Measurements from ENCODE around the gene TICRR.

TICRR gene

DNA sequence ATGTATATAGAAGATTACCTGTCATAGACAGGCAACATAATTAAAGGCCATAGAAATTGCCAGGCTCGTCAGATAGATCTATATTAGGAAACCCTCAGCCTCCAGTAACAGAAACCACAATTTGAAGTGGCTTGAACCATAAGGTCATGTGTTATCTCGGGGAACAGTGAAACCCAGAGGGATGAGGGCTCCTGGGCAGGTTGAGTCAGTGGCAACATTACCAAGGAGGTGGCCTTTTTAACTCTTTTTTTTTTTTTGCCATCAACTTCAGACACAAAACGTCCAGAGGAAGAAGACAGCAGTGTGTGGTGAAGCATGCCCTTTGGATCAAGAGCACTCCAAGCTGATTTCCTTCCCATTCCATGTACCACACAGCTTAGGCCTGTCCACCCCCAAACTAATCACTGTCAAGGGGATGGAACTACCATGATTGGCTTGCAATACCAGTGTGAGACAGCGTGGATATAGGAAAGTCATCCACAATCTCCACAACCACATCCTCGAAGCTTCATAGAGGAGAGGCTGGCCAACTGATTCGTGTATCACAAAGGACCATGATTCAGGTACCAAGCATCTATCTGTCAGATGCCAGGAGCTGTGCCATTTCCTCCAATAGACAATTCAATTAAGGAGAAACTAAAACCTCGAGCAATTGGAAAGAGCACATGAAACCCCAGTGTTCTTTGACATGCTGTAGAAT, 81.0 kb downstream of the TICRR start:
- DNase-seq: no peak

DNA sequence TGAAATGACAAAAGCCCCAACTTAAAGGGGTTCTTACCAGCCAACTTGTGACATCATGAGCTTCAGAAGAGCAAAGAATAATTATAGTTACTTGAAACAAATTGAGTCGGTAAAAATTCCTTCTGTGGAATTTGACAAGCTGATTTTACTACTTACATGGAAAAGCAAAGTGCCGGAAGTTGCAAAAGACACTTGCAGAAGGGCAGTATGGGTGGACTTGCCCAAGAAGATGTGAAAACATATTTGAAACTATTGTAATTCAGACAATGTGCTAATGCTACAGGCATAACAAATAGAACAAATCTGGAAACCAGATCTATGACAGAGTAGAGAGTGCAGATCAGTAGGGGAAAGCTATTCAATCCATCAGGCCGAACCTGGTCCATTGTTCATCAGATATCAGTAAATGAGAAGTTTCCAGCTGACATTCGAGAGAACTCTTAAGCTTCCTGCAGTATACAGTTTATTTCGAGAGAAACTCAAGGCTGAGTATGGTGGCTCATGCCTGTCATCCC, 82.5 kb downstream of the TICRR start:
- DNase-seq: no peak

DNA sequence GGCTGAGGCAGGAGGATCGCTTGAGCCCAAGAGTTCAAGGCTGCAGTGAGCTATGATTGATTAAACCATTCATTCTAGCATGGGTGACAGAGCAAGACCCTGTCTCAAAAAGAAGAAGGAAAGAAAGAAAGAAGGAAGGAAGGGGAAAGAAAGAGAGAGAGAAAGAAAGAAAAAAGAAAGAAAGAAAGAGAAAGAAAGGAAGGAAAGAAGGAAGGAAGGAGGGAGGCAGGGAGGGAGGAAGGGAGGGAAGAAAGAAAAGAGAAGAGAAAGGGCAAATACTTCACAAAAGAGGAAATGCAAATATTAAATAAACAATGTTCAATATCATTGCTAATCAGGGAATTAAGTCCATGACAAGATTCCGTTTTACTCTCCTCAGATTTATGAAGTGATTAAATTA, 84.0 kb downstream of the TICRR start:
- no peak for DNase-seq

DNA sequence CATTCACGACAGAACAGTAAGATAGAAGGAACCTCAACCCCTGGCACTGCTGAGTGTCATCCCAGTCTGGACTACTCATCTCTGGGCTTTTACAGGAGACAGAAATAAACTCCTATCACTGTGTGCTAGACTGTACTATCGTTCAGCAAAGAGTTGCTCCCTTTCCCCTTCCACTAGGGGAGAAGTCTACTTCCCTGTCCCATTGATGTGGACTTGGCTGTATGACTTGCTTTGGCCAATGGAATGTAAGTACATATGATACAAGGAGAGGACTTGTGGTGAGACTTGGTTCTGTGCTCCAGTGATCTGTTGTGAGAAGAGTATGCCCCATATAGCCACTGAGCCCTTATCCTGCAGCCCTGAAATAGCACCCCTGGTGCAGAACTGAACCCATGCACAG, 85.3 kb downstream of the TICRR start:
- DNase-seq: no peak

DNA sequence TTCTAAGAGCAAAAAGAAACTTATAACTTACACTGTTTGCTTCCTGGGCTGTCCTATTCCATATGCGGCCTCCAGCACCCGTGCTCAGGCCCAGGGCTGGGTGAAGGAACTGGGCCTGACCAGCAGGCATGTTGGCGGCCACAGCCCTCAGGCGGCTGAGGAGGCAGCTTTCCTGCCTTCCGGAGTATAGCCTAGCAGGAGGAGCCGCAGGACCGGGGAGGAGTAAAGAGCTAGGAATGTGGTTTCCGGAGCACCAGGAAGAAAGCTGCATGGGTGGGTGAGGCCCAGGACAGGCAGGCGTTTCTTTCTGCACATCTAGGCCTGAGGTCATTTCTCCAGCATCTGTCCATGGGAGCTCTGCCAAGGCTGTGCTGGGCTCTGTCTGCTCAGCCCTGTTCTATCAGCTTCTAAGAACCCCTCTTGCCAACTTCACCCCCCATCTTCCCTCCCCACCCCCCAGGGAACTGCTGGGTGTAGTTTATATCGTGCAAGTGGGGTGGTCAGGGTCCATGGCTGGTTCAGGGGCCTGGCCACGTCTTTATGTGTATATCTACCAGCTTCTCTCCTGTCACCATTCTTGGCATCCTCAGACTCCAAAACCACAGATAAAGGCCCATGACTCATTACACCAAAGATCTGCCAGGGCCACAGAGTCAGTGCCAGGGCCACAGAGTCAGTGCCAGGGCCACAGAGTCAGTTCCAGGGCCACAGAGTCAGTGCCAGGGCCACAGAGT, 87.8 kb downstream of the TICRR start:
- no peak for DNase-seq

DNA sequence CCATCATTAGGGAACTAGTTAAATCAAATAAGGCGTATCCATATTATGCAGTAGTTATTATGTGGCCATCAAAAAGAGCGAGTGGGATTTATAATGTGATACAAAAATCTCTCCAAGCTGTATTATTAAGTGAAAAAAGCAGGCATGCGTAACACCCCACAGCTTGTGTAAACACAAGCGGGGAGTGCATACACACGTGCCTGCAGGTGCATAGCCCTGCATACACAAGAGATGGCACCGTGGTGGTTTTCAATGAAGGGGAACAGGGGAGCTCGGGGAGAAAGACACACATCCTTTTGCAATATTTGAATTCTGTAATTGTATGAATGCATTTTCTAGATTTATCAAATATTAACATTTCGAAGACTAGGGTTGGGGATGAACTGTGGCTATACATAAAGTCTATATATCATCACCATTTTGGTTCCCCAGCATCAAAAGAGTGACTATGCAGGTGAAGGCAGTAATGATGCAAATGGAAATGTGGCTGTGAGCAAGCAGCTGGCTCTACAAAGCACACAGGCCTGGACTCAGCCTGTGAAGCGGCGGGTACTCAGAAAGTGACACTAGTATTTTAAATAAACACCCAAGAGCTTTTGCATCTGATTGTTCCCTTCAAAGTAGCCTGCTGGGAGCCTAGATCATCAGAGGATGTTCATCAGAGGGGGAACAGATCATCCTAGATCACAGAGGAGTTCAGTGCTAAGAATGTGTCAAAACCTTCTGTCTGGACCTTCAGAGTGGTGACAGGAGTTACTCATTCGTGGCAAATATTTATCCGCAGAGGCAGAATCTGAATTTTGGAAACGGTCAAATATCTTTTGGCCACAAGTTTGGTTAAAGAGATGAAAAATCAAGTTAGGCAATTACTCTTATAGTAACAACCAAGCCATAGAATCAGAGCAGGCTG, 89.4 kb downstream of the TICRR start:
- no peak for DNase-seq

DNA sequence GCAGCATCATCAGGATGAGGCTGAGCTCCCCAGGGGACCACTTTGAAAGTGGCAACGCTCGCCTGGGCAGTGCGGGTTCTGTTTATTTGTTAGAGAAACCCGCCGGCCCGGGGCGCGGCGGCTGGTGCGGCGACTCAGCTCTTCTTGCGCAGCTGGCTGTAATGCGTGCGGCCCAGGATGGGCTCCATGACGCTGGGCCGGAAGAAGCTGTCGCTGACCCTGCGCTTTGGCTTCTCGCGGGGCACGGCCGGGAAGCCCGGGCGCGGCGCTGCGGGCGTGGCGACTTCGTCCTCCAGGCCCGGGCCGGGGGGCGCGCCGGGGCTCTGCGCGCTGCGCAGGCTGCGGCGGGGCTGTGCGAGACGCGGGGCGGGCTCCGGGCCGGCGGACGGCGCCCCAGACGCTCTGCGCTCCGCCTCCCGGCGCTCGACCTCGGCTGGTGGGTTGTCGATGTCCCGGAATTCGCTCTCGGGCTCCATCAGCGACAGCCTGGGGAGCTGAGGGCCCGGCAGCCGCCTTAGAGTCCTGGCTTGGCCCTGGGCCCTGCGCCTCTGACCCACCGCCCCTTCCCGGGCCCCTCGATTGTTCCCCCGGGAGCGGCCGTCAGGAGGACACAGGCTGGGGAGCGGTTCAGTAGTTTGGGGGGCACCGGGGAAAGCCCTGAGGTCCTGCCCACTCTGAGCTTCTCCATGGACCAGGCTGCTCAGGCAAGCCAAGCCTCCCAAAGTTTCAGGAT, 90.3 kb downstream of the TICRR start:
- DNase-seq: no peak

DNA sequence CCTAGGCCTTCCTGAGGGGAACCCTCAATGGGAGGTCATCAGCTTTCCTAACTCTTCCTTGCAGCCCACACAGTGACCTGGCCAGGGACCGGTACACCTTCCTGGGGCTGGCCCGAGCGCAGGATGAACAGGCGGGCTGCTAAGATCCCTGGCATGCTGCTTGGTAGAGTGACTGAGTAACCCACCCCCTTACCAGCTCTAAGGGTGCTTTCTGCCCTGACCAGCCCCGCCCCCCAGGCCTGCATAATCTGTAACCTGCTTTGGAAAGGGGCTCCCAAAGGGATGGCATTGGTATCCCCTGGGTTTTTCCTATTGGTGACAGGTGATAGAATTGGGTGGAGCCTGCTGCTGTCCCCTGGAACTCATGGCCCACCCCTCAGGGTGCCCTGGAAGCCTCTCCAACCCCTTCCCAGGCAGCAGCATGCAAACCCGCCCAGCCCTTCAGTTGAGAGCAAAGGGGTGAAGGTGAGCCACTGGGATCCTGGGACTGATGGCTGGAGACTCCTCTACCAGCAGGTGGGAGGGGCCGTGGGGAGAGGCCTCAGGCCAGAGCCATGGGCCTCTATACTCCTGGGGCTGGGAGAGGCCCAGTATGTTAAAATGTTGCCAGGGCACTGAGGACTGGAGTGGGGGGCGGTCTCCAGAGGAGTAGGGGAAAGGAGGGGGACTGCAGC, 91.1 kb downstream of the TICRR start:
- no peak for DNase-seq

DNA sequence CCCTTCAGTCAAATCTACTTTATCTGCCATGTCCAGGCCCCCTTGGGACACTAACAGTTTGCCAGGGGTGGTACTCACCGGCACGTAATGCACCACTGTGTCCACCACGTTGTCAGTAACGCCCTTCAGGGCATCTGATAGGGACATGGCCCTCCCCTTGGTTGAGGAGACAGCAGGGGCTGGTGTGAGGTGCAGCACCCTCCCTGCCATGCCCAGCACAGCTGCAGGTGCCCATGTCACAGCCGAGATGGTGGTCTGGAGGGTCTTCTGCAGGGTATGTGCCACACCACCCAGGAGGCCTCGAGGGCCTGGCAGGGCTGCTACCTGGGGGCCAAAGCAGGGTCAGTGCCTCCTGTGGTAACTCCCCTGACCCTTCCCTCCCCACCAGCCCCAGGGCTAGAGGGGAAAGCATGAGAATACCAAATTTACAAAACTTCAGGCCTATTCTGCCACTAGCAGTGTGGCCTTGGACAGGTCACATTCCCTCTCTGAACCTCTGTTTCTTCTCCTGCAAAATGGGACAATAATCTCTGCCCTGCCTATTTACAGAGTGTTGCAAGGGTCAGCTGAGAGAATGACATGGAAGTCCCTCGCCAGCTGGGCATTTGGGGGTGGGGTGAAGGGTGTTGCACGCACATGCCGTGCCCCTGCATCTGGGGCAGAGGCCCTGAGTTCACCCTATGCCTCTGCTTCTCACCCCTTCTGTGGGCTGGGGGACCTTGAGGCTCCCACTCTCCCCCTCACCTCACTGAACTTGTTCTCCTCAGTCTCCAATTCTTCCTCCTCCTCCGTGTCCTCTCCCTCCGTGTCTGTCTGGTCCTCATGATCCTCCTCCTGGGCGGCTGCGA, 91.8 kb downstream of the TICRR start:
- DNase-seq: no peak

DNA sequence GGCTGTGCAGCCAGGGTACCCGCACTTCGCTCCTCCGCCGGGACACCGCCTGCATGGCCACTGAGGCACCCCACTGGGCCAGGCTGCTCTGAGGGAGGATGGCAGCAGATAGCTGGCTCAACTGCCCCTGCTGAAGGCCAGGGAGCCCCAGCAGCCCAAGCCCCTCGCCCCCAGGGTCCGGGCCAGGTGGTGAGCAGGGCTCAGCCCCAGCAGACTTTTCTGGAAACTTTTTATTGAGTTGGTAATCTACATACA, 92.4 kb downstream of the TICRR start:
- no peak for DNase-seq

DNA sequence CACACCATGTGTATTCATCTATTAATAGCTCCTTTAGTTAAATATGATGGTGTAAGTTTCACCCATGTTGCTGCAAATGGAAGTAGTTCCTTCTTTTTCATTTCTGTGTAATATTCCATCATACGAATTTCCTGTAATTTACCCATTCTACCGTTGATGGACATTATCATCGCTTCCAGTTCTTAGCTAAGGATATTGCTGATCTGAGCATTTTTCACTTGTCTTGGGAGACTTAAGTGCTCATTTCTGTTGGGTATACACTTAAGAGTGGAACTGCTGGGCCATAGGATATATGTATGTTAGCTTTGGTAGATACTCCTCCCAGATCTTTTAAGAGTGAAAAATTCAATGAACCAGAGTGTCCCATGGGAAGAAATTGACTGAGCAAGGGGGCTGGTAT, 92.9 kb downstream of the TICRR start:
- no peak for DNase-seq

DNA sequence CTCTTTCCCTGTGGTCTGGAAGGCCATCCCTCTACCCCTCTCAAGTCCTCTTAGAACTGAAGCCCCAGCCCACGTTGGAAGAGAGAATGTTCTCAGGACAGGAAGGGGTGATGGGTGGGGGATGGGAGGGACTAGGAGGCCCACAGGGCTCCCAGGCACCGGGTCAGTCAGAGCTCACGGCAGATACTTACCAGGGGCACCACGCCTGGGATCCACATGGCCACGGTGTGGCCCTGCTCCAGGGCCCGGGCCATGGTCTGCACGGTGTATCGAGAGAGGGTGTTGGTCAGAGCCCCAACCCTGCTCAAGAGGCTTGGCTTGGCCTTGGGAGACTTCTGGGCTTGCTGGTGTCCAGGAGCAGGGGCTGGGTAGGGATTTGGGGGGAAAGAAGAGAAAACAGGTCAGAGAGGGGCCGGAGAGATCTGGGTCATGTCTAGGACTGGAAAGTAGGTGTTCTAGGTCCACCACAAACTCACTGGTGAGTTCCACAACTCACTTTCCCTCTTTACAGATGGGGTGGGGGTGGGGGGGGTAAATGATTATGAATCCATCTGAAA, 94.1 kb downstream of the TICRR start:
- DNase-seq: no peak

DNA sequence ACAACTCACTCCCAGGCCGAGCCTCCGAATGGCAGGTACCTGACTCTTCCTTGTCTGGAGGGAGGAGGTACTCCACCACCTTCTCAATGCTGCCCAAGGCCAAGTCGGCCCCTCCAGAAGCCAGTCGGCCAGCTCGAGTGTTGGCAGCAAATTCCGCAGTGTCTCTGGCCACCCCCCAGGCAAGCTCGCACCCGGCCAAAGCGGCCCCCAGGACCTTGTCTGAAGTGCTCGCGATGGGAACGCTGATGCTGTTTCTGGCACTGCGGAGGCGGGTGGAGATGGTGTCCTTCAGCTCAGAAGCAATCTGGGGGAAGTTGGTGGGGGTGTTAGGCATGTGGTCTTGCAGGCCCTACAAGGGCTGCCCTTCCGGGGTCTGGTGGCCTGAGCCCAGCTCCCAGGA, 94.7 kb downstream of the TICRR start:
- no peak for DNase-seq

DNA sequence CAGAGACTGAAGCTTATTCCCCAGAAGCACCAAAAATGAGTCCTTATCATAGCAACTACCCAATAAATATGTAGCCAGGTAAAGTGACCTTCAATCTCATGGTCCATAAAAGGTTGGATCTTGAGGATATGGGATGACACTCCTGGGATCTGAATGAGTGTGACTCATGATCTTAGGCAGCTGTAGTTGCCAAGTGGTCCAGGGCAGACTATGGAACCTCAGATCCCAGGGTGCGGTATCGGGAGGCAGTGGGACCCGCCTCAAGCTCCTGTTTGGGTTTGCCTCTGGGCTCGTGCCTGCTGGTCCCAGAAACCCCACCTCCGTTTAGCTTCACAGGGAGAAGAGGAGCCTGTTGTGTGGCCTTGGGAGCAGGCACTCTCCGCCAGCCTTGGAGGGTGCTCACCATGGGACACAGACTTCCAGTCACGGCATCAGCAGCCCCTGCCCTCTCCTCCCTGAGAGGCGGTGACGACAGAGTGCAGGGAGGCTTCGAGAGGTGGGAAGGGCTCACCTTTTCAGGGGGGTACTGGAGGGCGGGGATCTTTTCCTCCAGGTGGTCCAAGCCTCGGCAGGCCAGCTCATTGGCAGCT, 95.8 kb downstream of the TICRR start:
- no peak for DNase-seq

DNA sequence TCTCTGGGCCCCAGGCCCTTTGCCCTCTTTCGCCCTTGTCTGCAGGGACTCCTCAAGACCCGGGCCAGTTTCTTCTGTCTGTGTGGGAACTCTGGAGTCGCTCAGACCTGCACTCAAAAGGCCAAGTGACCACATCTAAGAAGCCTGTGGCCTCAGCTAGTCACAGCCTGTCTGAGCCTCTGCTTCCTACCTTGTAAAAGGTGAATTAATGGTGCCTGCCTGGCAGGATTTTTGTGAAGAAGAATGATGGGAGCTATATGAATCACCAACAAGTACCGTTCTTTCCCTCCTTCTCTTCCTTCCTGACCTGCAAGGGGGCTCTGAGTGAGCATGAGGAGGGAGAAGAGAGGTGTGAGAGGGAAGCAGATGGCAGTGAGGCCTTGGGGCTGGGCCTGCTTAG, 96.4 kb downstream of the TICRR start:
- DNase-seq: no peak

DNA sequence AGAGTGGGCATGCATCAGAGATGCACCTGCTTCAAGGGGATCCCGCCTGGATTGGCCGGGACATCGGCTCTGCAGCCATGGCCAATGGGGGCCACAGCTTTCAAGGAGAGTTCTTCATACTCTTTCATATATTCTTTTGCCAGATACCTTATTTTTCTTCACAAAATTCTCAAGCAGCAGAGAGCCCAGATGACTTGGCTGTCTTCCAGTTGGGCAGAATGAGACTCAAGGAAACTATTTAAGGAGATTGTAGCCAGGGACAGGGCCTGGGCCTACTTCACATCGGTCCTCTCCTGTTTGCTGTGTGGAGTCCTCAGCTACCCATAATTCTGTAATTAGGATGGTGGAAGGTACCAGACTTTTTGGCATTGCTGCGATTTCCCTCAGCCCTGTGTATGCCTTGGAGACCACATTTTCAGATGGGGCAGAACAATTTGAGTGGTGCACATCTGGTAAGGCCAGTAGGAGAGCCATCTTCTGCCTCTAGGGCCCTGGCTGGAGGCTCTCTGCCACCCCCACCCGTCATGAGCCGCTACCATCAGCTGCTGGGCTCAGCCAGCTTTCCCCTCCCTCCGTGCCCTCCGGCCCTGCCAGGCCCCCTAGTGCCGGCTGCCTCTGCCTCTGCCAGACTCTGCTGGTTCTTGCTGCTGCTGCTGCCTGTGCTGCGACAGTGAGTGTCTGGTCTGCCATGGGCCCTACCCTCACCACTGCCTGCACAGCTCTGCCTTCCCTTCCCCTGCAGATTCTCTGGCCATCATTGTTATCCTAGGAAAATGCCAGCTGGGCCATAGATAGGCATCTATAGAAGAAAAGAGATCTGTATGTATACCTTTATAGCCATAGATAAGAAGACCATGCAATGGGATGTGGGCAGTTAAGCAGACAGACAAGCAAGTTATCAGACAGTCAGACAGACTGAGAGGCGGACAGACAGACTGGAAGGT, 97.2 kb downstream of the TICRR start:
- DNase-seq: no peak

DNA sequence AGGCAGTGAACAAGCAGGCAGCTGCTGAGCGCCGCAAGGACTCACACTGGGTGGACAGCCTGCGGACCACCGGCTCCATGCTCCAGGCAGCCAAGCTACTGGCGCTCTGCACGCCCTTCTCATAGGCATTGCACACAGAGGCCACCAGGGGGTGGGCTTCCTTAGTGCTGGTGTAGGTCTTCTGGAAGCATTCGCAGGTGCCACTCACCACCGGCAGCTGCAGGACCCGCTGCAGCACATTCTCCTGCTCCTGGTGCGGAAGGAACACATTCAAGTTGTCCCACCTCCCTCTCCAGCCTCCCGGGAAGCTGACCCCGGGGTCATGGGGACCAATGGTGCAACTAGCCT, 97.9 kb downstream of the TICRR start:
- no peak for DNase-seq

DNA sequence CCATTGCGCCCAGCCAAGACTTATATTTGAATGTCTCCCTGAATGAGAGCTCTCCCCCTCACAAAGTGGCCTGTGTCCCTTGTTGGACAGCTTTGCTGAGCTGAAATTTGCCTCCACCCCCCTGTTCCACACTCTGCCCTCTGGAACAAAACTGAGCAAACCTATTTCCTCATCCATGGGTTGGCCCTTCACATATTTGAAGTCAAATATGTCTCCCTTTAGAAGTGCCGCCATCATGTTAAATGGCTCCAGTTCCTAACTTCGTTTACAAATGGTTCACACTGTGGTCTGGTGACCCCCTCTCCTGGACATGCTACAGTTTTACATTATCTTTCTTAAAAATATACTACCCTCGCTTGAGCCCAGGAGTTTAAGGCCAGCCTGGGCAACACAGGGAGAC, 99.3 kb downstream of the TICRR start:
- no peak for DNase-seq

DNA sequence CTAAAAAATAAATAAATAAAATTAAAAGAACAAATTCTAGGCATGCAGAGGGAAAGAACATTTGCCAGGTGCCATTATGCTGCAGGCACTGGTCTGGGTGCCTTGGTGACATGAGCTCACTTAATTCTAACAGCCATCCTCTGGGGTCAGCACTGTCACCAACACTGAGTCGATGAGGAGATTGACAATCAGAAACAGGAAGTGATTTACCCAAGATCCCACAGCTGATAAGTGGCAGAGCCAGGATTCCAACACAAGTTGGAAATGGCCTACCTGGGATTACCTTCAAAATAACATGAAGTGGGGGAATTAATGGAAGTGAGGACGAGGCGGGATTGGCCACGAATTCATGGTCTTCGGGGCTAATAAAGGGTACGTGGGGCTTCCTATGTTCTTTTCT, 100.3 kb downstream of the TICRR start:
- no peak for DNase-seq

DNA sequence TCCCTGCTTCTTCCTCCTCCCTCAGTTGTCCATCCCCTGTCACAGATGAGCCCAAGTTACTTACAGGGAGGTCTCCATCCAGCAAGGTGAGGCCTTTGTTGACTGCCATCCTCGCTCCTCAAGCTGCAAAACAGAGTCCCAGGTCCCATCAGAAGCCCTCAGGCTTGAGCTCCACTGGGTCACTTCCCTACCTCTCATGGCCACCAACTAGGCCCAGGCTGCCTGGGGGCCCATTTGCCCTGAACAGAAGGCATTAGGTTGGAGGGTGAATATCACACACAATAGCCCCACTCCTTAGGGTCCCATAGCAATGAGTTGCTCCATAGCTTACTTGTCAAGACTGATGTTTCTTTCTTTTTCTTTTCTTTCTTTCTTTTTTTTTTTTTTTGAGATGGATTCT, 102.1 kb downstream of the TICRR start:
- no peak for DNase-seq

Measured in hippocampal formation (tissue), 2 donors.